Endometrial microvascular endothelial cells (primary cell): Measurements from ENCODE around the gene IMP4. TPM values are rescaled to one million over a fixed set of nuclear protein-coding genes. Genes with fewer than 3 reads are reported as not detected.
"Not testable (repeated sequence)": the region's sequence is repeated elsewhere in the genome, so short reads cannot be mapped to it uniquely, and the experiment has no call there.

Source experiments
- in situ Hi-C: cut with HindIII; loops from 2 replicates; pipeline ENCODE4 v1.10.0; 2017; ENCODE audit warnings: low sequenced_read_pairs, low pct_unique_long_range_greater_than_20kb; ENCODE audit errors: inconsistent ontology term
- total RNA-seq: library from RNA; depleted of rRNA; stranded (reverse); fragments of >200 nt; gene quantifications from one replicate; pipeline ENCODE4 v1.2.3, GENCODE V29; 2015; ENCODE audit errors: inconsistent ontology term

IMP4 gene, protein sequence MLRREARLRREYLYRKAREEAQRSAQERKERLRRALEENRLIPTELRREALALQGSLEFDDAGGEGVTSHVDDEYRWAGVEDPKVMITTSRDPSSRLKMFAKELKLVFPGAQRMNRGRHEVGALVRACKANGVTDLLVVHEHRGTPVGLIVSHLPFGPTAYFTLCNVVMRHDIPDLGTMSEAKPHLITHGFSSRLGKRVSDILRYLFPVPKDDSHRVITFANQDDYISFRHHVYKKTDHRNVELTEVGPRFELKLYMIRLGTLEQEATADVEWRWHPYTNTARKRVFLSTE
- total RNA-seq = 203 TPM

DNA sequence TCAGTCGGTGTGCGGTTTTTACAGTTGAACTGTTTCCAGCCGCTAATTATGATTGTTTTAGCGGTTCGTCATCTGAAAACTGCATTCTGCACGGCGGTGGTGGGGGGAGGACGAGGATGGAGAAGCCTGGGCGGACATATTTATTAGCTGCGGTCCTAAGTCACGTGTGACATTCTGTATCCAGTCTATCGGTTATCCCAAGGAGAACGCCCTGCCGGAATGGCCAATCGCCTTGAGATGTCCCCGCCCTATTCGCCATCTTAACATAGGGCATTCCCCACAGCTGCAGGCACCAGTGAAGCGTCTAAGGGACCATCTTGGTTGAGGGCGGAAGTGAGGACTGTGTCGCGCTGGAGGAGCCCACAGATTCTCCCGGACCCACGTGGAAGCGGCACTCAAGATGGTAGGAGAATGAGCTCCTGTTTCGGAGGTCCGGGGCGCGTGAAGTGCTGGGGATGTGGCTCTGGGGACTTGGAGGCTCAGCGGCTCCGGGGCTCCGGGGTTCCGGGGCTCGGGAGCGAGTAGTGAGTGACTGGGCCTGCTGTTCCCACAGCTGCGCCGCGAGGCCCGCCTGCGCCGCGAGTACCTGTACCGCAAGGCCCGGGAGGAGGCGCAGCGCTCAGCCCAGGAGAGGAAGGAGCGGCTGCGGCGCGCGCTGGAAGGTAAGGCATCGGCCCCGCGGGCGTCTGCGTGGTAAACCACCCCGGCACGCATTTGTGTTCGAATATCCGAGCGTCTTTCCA lies at the start of gene IMP4:
Gene IMP4 (plus strand): TSS at position 365 of the 743 bp plus-strand sequence. CDS start 36 bp downstream, at position 401.
- in situ Hi-C loops = no loop called here

- in situ Hi-C loops = no loop called here
These were observed 42.3 kb upstream of the IMP4 start for GRCh38 chr2:130300258-130300969.

DNA sequence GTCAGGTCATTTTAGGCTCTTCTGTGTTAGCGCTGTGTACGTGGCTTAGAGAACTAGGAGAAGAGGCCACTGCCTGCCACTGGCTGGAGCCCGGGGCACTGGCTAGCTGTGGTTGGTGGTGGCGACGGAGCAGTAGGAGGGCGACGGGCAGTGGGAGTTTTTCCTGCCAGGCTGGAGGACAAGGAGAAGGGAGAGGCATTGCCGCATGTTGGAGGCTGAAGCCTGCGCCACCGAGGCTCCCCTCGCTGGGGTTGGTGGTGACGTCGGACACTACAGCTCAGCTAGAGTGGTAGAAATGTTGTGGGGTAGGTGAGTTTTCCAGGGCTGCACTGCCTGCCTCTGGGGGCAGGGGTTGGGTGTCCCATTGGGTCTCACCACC lies 41.7 kb upstream of the IMP4 start:
- in situ Hi-C loops = no loop called here

GRCh38 chr2:130302164-130302886 lies 40.4 kb upstream of the IMP4 start:
- in situ Hi-C loops = no loop called here

GRCh38 chr2:130303169-130303568 lies 39.5 kb upstream of the IMP4 start:
- in situ Hi-C loops = no loop called here

- in situ Hi-C loops = no loop called here
These were observed 38.0 kb upstream of the IMP4 start for GRCh38 chr2:130304726-130305125.

DNA sequence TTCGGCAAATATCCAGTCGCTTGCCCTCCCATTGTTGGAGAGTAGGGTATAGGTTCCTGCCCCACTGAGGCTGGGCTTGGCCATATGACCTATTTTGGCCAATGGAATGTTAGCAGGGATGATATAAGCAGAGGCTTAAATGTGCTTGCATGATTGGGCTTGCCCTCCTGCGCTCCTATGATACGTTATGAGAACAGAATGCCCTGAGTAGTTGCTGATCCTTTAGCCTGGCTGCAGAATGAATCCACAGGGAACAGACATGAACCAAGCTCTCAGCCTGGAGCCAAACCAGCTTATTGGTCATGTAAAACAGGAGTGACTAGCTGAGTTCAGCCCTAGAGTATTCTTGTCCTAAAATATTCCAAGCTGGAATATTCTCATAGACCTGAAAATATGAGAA lies 34.8 kb upstream of the IMP4 start:
- in situ Hi-C loops = no loop called here

- in situ Hi-C loops = no loop called here
These were observed 31.8 kb upstream of the IMP4 start for GRCh38 chr2:130310881-130311280.

- in situ Hi-C loops = no loop called here
These were observed 28.8 kb upstream of the IMP4 start for GRCh38 chr2:130313812-130314334.

GRCh38 chr2:130314377-130314776 lies 28.3 kb upstream of the IMP4 start:
- in situ Hi-C loops = no loop called here

- in situ Hi-C loops = no loop called here
These were observed 26.1 kb upstream of the IMP4 start for GRCh38 chr2:130316596-130316995.

DNA sequence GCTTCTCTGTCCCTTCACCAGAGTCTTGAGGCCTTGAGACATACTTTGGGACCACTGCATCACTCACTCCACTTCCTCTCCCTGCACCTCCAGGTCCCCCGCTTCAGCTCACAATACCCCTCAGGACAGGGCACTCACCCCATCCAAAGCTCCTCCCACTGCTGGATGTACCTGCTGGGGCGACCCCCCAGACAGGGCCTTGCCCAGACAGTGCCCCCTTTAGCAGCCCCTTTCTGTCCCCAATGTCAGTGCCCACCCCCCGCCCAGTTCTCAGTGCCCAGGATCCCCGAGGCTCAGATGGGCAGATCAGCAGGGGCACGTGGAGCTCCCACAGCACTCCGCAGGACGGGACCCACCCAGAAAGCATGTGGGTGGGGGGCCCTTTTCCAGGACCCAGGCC lies 23.8 kb upstream of the IMP4 start:
- in situ Hi-C loops = no loop called here

DNA sequence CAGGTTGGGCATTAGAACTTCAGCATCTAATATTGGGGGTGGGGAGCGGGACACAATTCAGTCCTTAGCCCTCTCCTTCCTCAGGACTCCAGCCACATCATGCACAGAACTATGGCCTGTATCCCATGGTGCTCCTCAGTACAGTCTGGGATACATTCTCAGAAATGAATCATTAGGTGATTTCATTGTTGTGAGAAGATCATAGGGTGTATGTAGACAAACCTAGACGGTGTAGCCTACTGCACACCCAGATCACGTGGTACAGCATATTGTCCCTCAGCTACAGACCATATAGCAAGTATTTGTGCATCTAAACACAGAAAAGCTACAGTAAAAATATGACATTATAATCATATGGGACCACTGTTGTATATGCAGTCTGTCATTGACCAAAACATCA lies 23.2 kb upstream of the IMP4 start:
- in situ Hi-C loops = no loop called here

DNA sequence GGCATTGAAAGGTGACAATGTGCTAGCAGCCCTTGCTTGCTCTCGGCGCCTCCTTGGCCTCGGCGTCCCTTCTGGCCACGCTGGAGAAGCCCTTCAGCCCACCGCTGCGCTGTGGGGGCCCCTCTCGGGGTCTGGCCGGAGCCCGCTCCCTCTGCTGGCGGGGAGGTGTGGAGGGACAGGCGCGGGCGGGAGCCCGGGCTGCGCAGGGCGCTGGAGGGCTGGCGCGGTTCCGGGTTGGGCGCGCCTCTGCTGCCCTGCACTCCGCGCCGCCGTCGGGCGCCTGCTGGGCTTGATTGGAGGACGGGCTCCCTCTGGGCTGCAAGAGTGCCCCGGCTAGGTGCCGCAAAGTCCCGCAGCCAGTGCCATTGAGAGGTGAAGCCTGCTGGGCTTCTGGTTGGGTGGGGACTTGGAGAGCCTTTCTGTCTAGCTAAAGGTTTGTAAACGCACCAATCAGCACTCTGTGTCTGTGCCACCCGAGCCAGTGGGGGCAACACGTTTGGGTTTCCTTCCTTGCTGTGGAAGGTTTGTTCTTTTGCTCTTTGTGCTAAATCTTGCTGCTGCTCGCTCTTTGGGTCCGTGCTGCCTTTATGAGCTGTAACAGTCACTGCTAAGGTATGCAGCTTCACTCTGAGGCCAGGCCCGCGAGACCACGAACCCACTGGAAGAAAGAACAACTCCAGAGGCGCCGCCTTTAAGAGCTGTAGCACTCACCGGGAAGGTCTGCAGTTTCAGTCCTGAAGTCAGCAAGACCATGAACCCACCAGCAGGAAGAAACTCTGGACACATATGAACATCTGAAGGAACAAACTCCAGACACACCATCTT lies 14.8 kb upstream of the IMP4 start:
- in situ Hi-C loops = no loop called here

DNA sequence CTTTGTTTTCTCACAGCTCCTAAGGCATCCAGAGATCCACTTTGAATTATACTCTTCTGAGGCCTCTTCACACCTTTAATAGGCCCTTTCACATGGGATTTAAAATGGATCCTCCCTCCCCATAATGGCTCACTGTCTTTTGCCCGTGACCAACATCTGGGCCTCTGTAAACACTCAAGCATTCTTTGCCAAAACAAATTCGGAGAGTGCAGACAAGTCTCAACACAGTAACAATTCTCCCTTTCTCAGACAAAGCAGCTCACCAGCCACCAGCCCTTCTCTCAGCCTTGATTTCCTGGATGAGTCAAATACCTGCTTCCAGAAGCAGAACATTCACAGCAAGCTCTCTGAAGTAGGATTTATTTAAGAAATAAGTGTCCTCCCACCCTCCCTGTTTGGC lies 14.0 kb upstream of the IMP4 start:
- in situ Hi-C loops = no loop called here

- in situ Hi-C loops = no loop called here
These were observed 10.2 kb upstream of the IMP4 start for GRCh38 chr2:130332271-130333073.

GRCh38 chr2:130333253-130333652 lies 9.4 kb upstream of the IMP4 start:
- in situ Hi-C loops = not testable (repeated sequence)
